Brain microvascular endothelial cell (primary cell): ENCODE measurements around the gene KLF16.
A peak's percentile ranks its signal among the peaks of the same experiment; 100 is the strongest.
"Not testable (repeated sequence)": the region's sequence is repeated elsewhere in the genome, so short reads cannot be mapped to it uniquely, and the experiment has no call there.

ENCODE experiments used
- DNase-seq: peaks from one replicate; pipeline ENCODE4 v3.0.0-alpha.2; 2020
- H3K27ac ChIP-seq: fragments of 250-450 bp; sonication (Bioruptor Pico); 2 replicates; pipeline ENCODE4 v1.5.1; 2020; ENCODE audit warnings: mild to moderate bottlenecking, moderate library complexity
- H3K27me3 ChIP-seq: fragments of 250-450 bp; sonication (Bioruptor Pico); replicated peaks from 2 replicates; pipeline ENCODE4 v1.5.1; 2020; ENCODE audit warnings: mild to moderate bottlenecking
- H3K36me3 ChIP-seq: fragments of 250-450 bp; sonication (Bioruptor Pico); replicated peaks from 2 replicates; pipeline ENCODE4 v1.5.1; 2020; ENCODE audit warnings: mild to moderate bottlenecking
- H3K4me3 ChIP-seq: 2 replicates; pipeline ENCODE4 v1.5.1; 2011; ENCODE audit warnings: low read depth, mild to moderate bottlenecking, control low read depth, low read length, moderate library complexity
- in situ Hi-C: cut with HindIII; loops from 2 replicates; pipeline ENCODE4 v1.10.0; 2017; ENCODE audit warnings: low sequenced_read_pairs, low pct_ligation_motif_present
- TF ChIP-seq, protein P1 (sequence below): IDR thresholded peaks from 2 replicates; pipeline ENCODE4 v1.5.1; 2011; ENCODE audit warnings: low read depth, mild to moderate bottlenecking, moderate library complexity, low read length, control low read depth, inconsistent platforms; ENCODE audit errors: missing control alignments

Gene KLF16

DNA sequence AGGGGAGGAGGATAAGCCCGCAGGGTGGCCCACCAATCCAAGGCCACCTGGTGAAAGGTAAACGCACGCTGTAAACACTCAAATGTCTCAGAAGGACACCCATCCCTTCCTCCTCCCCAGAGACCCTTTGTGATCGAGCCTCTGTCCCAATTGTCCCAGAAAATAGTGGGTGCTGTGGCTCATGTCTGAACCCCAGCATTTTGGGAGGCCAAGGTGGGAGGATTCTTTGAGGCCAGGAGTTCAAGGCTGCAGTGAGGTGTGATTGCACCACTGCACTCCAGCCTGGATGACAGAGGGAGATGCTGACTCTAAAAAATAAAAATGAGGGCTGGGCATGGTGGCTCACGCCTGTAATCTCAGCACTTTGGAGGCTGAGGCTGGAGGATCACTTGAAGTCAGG, 25.0 kb upstream of the KLF16 start:
- in situ Hi-C loops, result no loop called here
- no peak overlapping the region for H3K4me3 ChIP-seq
- no peak overlapping the region for H3K27ac ChIP-seq
- TF ChIP-seq, protein P1, sequence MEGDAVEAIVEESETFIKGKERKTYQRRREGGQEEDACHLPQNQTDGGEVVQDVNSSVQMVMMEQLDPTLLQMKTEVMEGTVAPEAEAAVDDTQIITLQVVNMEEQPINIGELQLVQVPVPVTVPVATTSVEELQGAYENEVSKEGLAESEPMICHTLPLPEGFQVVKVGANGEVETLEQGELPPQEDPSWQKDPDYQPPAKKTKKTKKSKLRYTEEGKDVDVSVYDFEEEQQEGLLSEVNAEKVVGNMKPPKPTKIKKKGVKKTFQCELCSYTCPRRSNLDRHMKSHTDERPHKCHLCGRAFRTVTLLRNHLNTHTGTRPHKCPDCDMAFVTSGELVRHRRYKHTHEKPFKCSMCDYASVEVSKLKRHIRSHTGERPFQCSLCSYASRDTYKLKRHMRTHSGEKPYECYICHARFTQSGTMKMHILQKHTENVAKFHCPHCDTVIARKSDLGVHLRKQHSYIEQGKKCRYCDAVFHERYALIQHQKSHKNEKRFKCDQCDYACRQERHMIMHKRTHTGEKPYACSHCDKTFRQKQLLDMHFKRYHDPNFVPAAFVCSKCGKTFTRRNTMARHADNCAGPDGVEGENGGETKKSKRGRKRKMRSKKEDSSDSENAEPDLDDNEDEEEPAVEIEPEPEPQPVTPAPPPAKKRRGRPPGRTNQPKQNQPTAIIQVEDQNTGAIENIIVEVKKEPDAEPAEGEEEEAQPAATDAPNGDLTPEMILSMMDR, result no peak
- DNase-seq, result no peak
- no peaks in the 10 kb centered on the region for H3K27me3 ChIP-seq
- H3K36me3 ChIP-seq, result no peaks in the 10 kb centered on the region

DNA sequence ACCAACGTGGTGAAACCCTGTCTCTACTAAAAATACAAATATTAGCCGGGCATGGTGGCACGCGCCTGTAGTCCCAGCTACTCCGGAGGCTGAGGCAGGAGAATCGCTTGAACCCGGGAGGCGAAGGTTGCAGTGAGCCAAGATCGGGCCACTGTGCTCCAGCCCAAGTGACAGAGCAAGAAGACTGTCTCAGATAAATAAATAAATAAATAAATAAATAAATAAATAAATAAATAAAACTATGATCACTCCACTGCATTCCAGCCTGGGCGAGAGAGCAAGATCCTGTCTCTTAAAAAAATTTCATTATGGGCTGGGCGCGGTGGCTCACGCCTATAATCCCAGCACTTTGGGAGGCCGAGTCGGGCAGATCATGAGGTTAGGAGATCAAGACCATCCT, 23.0 kb upstream of the KLF16 start:
- DNase-seq, H3K27me3 ChIP-seq, H3K36me3 ChIP-seq, H3K4me3 ChIP-seq, in situ Hi-C loops, H3K27ac ChIP-seq: not testable (repeated sequence)

DNA sequence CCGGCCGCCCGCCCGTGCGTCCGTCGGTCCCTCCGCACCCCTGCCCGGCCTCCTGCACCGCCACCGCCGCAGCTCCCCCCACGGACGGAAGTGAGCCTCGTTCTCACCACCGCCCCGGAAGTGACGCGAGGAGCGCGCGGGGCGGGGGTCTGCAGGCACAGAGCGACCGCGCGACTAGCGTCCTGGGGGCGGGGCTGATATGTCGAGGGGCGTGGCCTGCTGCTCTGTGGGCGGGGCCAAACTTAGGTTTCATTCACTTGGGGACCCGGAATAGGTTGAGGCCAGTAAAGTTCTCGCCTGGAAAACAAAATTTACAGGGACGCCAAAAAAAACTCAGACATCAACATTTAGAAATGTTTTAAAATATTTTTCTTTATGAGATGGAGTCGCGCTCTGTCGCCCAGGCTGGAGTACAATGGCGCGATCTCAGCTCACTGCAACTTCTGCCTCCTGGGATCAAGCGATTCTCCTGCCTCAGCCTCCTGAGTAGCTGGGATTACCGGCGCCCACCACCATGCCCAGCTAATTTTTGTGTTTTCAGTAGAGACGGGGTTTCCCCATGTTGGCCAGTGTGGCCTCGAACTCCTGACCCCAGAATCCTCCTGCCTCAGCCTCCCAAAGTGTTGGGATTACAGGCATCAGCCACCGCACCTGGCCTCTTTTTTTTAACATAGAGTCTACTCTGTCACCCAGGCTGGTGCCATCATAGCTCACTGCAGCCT, 22.2 kb upstream of the KLF16 start, which contains the start of gene ABHD17A:
Gene ABHD17A (minus strand): TSS at position 99 of the 722 bp plus-strand sequence. CDS start 3,930 bp downstream, outside the sequence.
- H3K27me3 ChIP-seq, in situ Hi-C loops, H3K36me3 ChIP-seq: not testable (repeated sequence)
- peak; percentile 82 for DNase-seq
- peak within 1 kb of the TSS; percentile 49 for H3K27ac ChIP-seq
- H3K4me3 ChIP-seq, result peak within 1 kb of the TSS; percentile 92

DNA sequence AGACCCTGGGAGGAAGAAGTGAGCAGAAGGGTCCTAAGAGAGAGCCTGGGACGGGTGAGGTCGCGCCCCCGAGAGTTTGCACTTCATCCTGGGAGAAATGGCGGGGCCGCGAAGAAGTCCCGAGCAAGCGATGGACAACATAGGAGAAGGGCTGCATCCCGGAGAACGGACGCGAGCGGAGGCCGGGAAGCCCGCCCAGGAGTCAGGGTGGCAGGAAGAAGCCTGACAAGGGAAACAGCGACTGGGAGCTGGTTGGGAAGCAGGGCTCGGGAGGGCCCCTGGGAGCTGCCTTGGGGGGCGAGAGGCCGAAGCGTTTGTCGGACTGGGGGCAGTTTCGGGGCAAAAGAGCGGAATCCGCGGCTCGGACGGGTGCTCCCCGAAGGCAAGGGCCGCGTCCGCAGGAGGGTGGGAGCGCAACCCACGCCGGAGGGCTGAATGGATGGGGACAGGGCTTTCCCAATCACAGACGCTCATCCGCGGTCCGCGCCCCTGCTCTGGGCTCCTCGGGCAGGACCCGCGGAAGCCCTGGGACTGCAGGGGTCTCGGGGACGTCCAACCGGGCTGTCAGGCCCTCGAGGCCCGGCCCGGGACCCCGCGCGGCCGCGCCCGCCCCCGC, 21.4 kb upstream of the KLF16 start:
- Histone ChIP-seq H3K27ac (peak overlapping the region; percentile 49), H3K36me3 (no peaks in the 10 kb centered on the region), H3K4me3 (peak overlapping the region; percentile 92), H3K27me3 (no peaks in the 10 kb centered on the region)
- DNase-seq, result no peak
- TF ChIP-seq, protein P1, result no peak
- in situ Hi-C loops, result no loop called here

DNA sequence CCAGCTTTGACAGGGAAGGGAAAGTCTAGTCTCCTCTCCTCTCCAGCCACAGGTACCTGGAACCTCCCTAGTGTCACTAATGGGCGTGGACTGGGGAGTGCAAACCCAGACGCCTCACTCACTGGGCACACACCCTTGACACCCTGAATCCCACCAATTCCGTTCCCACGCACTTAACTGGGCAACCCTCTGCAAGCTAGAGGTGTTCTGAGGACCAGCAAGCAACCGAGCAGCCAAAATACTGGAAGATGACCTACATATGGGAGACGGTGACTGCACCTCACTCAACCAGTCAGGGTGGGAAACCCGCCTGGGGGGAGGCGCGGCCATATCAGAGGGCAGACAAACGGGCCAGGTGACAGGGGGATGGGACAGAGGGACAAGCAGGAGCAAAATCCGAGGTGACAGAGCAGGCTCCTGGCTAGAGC, 20.9 kb upstream of the KLF16 start:
- Histone ChIP-seq H3K36me3 (no peaks in the 10 kb centered on the region), H3K4me3 (peak overlapping the region; percentile 92), H3K27me3 (no peaks in the 10 kb centered on the region), H3K27ac (no peak overlapping the region)
- DNase-seq, result no peak
- TF ChIP-seq, protein P1, result no peak
- in situ Hi-C loops, result no loop called here

DNA sequence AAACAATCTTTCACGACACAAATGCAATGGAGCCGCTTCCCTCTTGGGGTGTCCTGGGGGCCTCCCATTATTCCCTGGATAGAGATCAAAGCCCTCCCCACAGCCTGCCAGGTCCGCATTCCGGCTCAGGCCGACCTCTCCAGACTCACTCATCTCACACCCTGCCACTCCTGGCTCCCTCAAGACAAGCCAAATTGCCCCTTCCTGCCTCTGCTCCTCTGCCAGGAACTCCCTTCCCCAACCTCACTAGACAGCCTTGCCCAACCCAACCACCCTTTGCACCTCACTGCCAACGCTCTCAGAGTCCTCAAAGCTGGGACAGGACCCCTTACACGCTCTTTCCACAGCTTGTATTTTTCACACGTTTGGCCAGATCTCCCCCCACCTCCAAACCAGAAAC, 20.4 kb upstream of the KLF16 start:
- Histone ChIP-seq H3K36me3 (no peaks in the 10 kb centered on the region), H3K27ac (no peak overlapping the region)
- TF ChIP-seq, protein P1, result no peak

More for the DNA sequence above, 20.4 kb upstream of the KLF16 start:
- Histone ChIP-seq H3K27me3 (no peaks in the 10 kb centered on the region), H3K4me3 (peak overlapping the region; percentile 92)
- in situ Hi-C loops, result no loop called here
- DNase-seq, result no peak
